BLaER1 (cell line): ENCODE results near the gene NFIA.

Experiments used
- H3K27ac ChIP-seq: shearing (Covaris generic); formaldehyde crosslinking; 2 replicates; pipeline ENCODE4 v1.8.1; 2022
- H3K27me3 ChIP-seq: shearing (Covaris generic); formaldehyde crosslinking; 2 replicates; pipeline ENCODE4 v1.8.1; 2022
- H3K36me3 ChIP-seq: shearing (Covaris generic); formaldehyde crosslinking; 2 replicates; pipeline ENCODE4 v1.8.1; 2022
- H3K4me1 ChIP-seq: shearing (Covaris generic); formaldehyde crosslinking; 2 replicates; pipeline ENCODE4 v1.8.1; 2022
- H3K4me2 ChIP-seq: shearing (Covaris generic); formaldehyde crosslinking; 2 replicates; pipeline ENCODE4 v1.8.1; 2022
- H3K4me3 ChIP-seq: shearing (Covaris generic); formaldehyde crosslinking; 2 replicates; pipeline ENCODE4 v1.8.1; 2022
- H3K9ac ChIP-seq: shearing (Covaris generic); formaldehyde crosslinking; 2 replicates; pipeline ENCODE4 v1.8.1; 2022
- H3K9me3 ChIP-seq: shearing (Covaris generic); formaldehyde crosslinking; 2 replicates; pipeline ENCODE4 v1.8.1; 2022
- H4K20me1 ChIP-seq: shearing (Covaris generic); formaldehyde crosslinking; 2 replicates; pipeline ENCODE4 v1.8.1; 2022
- Cebpa-rat ChIP-seq: shearing (Covaris generic); IDR thresholded peaks from 2 replicates; pipeline ENCODE4 v1.8.1; 2022

The NFIA gene

GRCh38 chr1:61334718-61335589 is 252.6 kb downstream of the NFIA start:
- no peak overlapping the region for H3K4me3 ChIP-seq
- no peaks in the 10 kb centered on the region for H3K9me3 ChIP-seq
- no peaks in the 10 kb centered on the region for H4K20me1 ChIP-seq
- H3K27me3 ChIP-seq = no peaks in the 10 kb centered on the region
- H3K4me1 ChIP-seq = no peaks in the 10 kb centered on the region
- no peak overlapping the region for H3K9ac ChIP-seq
- H3K27ac ChIP-seq = no peak overlapping the region
- no peaks in the 10 kb centered on the region for H3K36me3 ChIP-seq
- no peak for TF ChIP-seq Cebpa-rat
- H3K4me2 ChIP-seq = no peak overlapping the region

- Histone ChIP-seq H3K4me2 (no peak overlapping the region), H3K27ac (no peak overlapping the region), H4K20me1 (no peaks in the 10 kb centered on the region), H3K4me1 (no peaks in the 10 kb centered on the region), H3K4me3 (no peak overlapping the region), H3K36me3 (no peaks in the 10 kb centered on the region), H3K27me3 (no peaks in the 10 kb centered on the region), H3K9ac (no peak overlapping the region), H3K9me3 (no peaks in the 10 kb centered on the region)
- TF ChIP-seq Cebpa-rat = no peak
Measured at GRCh38 chr1:61337037-61337436, 254.7 kb downstream of the NFIA start.

GRCh38 chr1:61337441-61337951 is 255.1 kb downstream of the NFIA start:
- H3K36me3 ChIP-seq = no peaks in the 10 kb centered on the region
- no peak overlapping the region for H3K4me3 ChIP-seq
- H3K9ac ChIP-seq = no peak overlapping the region
- no peak for TF ChIP-seq Cebpa-rat
- H3K4me1 ChIP-seq = no peaks in the 10 kb centered on the region
- H3K27me3 ChIP-seq = no peaks in the 10 kb centered on the region
- H3K4me2 ChIP-seq = no peak overlapping the region
- no peak overlapping the region for H3K27ac ChIP-seq
- H4K20me1 ChIP-seq = no peaks in the 10 kb centered on the region
- H3K9me3 ChIP-seq = no peaks in the 10 kb centered on the region

GRCh38 chr1:61337981-61338848 is 255.9 kb downstream of the NFIA start:
- no peak overlapping the region for H3K4me3 ChIP-seq
- TF ChIP-seq Cebpa-rat = no peak
- no peaks in the 10 kb centered on the region for H3K4me1 ChIP-seq
- H3K4me2 ChIP-seq = no peak overlapping the region
- no peaks in the 10 kb centered on the region for H3K9me3 ChIP-seq
- no peaks in the 10 kb centered on the region for H3K27me3 ChIP-seq
- no peak overlapping the region for H3K9ac ChIP-seq
- H3K36me3 ChIP-seq = no peaks in the 10 kb centered on the region
- H3K27ac ChIP-seq = no peak overlapping the region
- H4K20me1 ChIP-seq = no peaks in the 10 kb centered on the region

GRCh38 chr1:61338899-61339298 is 256.5 kb downstream of the NFIA start:
- no peaks in the 10 kb centered on the region for H3K4me1 ChIP-seq
- H3K9me3 ChIP-seq = no peaks in the 10 kb centered on the region
- H3K4me2 ChIP-seq = no peak overlapping the region
- no peak for TF ChIP-seq Cebpa-rat
- H3K27me3 ChIP-seq = no peaks in the 10 kb centered on the region
- H3K36me3 ChIP-seq = no peaks in the 10 kb centered on the region
- H3K27ac ChIP-seq = no peak overlapping the region
- H3K4me3 ChIP-seq = no peak overlapping the region
- H4K20me1 ChIP-seq = no peaks in the 10 kb centered on the region
- H3K9ac ChIP-seq = no peak overlapping the region

- Histone ChIP-seq H3K4me1 (no peaks in the 10 kb centered on the region), H3K27ac (no peak overlapping the region), H3K4me3 (no peak overlapping the region), H3K27me3 (no peaks in the 10 kb centered on the region), H3K4me2 (no peak overlapping the region), H3K9ac (no peak overlapping the region), H3K36me3 (no peaks in the 10 kb centered on the region), H4K20me1 (no peaks in the 10 kb centered on the region), H3K9me3 (no peaks in the 10 kb centered on the region)
- TF ChIP-seq Cebpa-rat = no peak
Measured at GRCh38 chr1:61341426-61341825, 259.1 kb downstream of the NFIA start.

- Histone ChIP-seq H3K27me3 (no peaks in the 10 kb centered on the region), H3K9ac (no peak overlapping the region), H3K4me2 (no peak overlapping the region), H3K27ac (no peak overlapping the region), H3K4me1 (no peaks in the 10 kb centered on the region), H3K4me3 (no peak overlapping the region), H3K36me3 (no peaks in the 10 kb centered on the region), H3K9me3 (no peaks in the 10 kb centered on the region), H4K20me1 (no peaks in the 10 kb centered on the region)
- no peak for TF ChIP-seq Cebpa-rat
Measured at GRCh38 chr1:61343734-61344420, 261.5 kb downstream of the NFIA start.

GRCh38 chr1:61344696-61345095 is 262.3 kb downstream of the NFIA start:
- TF ChIP-seq Cebpa-rat = no peak

GRCh38 chr1:61348025-61348665 is 265.8 kb downstream of the NFIA start:
- no peak for TF ChIP-seq Cebpa-rat
- H3K9me3 ChIP-seq = no peaks in the 10 kb centered on the region
- H3K4me3 ChIP-seq = no peak overlapping the region
- H3K9ac ChIP-seq = no peak overlapping the region
- no peaks in the 10 kb centered on the region for H4K20me1 ChIP-seq
- no peaks in the 10 kb centered on the region for H3K27me3 ChIP-seq
- no peak overlapping the region for H3K27ac ChIP-seq
- no peak overlapping the region for H3K4me2 ChIP-seq
- H3K36me3 ChIP-seq = no peaks in the 10 kb centered on the region
- no peaks in the 10 kb centered on the region for H3K4me1 ChIP-seq

More at GRCh38 chr1:61344696-61345095, 262.3 kb downstream of the NFIA start:
- Histone ChIP-seq H3K27me3 (no peaks in the 10 kb centered on the region), H4K20me1 (no peaks in the 10 kb centered on the region), H3K9ac (no peak overlapping the region), H3K4me2 (no peak overlapping the region), H3K9me3 (no peaks in the 10 kb centered on the region), H3K4me3 (no peak overlapping the region), H3K36me3 (no peaks in the 10 kb centered on the region), H3K27ac (no peak overlapping the region), H3K4me1 (no peaks in the 10 kb centered on the region)
